ENCODE data around the gene CCNC.

The CCNC gene

GRCh38 chr6:99543968-99544367, 24.5 kb downstream of the CCNC start:
- FAIRE-seq = peak; percentile 39

GRCh38 chr6:99530627-99531026, 37.8 kb downstream of the CCNC start:
- no peak for FAIRE-seq

GRCh38 chr6:99522531-99522930, 45.9 kb downstream of the CCNC start:
- FAIRE-seq = no peak

- no peak for FAIRE-seq
Measured at GRCh38 chr6:99521633-99522151, 46.8 kb downstream of the CCNC start.

- peak; percentile 91 for FAIRE-seq
Measured at GRCh38 chr6:99520855-99521632, 47.4 kb downstream of the CCNC start.

GRCh38 chr6:99519446-99519845, 49.0 kb downstream of the CCNC start:
- no peak for FAIRE-seq

- FAIRE-seq = no peak
Measured at GRCh38 chr6:99514089-99514488, 54.4 kb downstream of the CCNC start.

GRCh38 chr6:99512033-99512432, 56.4 kb downstream of the CCNC start:
- FAIRE-seq = no peak

- no peak for FAIRE-seq
Measured at GRCh38 chr6:99507648-99508047, 60.8 kb downstream of the CCNC start.

GRCh38 chr6:99501762-99502161, 66.7 kb downstream of the CCNC start:
- no peak for FAIRE-seq

- no peak for FAIRE-seq
Measured at GRCh38 chr6:99498421-99498820, 70.0 kb downstream of the CCNC start.

- no peak for FAIRE-seq
Measured at GRCh38 chr6:99495466-99495865, 73.0 kb downstream of the CCNC start.
